Testis (tissue), 3 donors: ENCODE data around the gene HEATR5A. TPM values are rescaled to one million over a fixed set of nuclear protein-coding genes. Genes with fewer than 3 reads are reported as not detected.

Experiments
- DNase-seq: peaks from one replicate; pipeline ENCODE4 v3.0.0-alpha.2; 2019
- H3K27ac ChIP-seq, 2 donors: fragments of 200-600 bp; sonication (generic); one replicate each; pipeline ENCODE4 v1.5.1; 2019
- H3K27me3 ChIP-seq: fragments of 200-600 bp; sonication (generic); one replicate; pipeline ENCODE4 v1.5.1; 2019
- H3K36me3 ChIP-seq: fragments of 200-600 bp; sonication (generic); one replicate; pipeline ENCODE4 v1.5.1; 2017; ENCODE audit warnings: low read depth; ENCODE audit errors: missing control alignments
- H3K4me1 ChIP-seq: fragments of 200-600 bp; sonication (generic); one replicate; pipeline ENCODE4 v1.5.1; 2019
- H3K4me3 ChIP-seq, 2 donors: fragments of 200-600 bp; sonication (generic); one replicate each; pipeline ENCODE4 v1.5.1; 2017 to 2019
- H3K9me3 ChIP-seq: fragments of 200-600 bp; sonication (generic); one replicate; pipeline ENCODE4 v1.5.1; 2017
- POLR2A ChIP-seq: fragments of 450-650 bp; IDR thresholded peaks from one replicate; pipeline ENCODE4 v1.6.1; 2017; ENCODE audit warnings: antibody characterized with exemption, mild to moderate bottlenecking, moderate library complexity
- WGBS, 2 donors: methylation state at CpG; one replicate each; pipeline ENCODE4 v1.1.5; 2018; 5-methylcytosine and 5-hydroxymethylcytosine counted together
- intact Hi-C: fragments of 100-400 bp; cut with DNase I; formaldehyde crosslinking; loops from one replicate; pipeline ENCODE4 v1.15.1; 2023; ENCODE audit warnings: low total_unique reads
- polyA plus RNA-seq: library from polyadenylated mRNA; stranded (reverse); fragments of 350-450 nt; fragmentation: Illumina TruSeq; extraction: RNeasy Lipid Tissue Mini Kit (QIAGEN cat#74804); gene quantifications from one replicate; pipeline ENCODE4 v1.2.3, GENCODE V29; 2014; ENCODE audit warnings: low read depth, low replicate concordance; ENCODE audit not compliant: insufficient read depth
- total RNA-seq, 2 donors: library from RNA; depleted of rRNA; stranded (reverse); fragments of >200 nt; gene quantifications; one replicate each; pipeline ENCODE4 v1.2.3, GENCODE V29; 2016
- TF ChIP-seq, protein P1 (sequence below), 3 experiments: fragments of 450-650 bp in 2 of 3; fragments of 200-600 bp in 1 of 3; sonication (generic) in 1 of 3; IDR thresholded peaks; one replicate each; pipeline ENCODE4 v1.5.1; 2016 to 2019; ENCODE audit warnings: antibody characterized with exemption in 3 of 3, mild to moderate bottlenecking in 2 of 3, moderate library complexity in 1 of 3

HEATR5A gene
- total and polyA plus RNA-seq, 3 donors from 2014 or later = 19.6 to 39.8 (median 33.0) TPM

GRCh38 chr14:31426663-31427062 lies 6.3 kb upstream of the HEATR5A start:
- intact Hi-C loops = no loop called here
- 71% methylated on average over 2 of the region's 2 CpGs for WGBS, 2 donors
- TF ChIP-seq, protein P1, sequence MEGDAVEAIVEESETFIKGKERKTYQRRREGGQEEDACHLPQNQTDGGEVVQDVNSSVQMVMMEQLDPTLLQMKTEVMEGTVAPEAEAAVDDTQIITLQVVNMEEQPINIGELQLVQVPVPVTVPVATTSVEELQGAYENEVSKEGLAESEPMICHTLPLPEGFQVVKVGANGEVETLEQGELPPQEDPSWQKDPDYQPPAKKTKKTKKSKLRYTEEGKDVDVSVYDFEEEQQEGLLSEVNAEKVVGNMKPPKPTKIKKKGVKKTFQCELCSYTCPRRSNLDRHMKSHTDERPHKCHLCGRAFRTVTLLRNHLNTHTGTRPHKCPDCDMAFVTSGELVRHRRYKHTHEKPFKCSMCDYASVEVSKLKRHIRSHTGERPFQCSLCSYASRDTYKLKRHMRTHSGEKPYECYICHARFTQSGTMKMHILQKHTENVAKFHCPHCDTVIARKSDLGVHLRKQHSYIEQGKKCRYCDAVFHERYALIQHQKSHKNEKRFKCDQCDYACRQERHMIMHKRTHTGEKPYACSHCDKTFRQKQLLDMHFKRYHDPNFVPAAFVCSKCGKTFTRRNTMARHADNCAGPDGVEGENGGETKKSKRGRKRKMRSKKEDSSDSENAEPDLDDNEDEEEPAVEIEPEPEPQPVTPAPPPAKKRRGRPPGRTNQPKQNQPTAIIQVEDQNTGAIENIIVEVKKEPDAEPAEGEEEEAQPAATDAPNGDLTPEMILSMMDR (IDR thresholded peaks at IDR 0.05) = no peak
- no peak for TF ChIP-seq POLR2A
- no peaks in the 10 kb centered on the region for H3K9me3 ChIP-seq
- H3K27ac ChIP-seq = no peak overlapping the region
- H3K4me3 ChIP-seq = no peak overlapping the region
- no peaks in the 10 kb centered on the region for H3K36me3 ChIP-seq
- no peaks in the 10 kb centered on the region for H3K4me1 ChIP-seq
- no peaks in the 10 kb centered on the region for H3K27me3 ChIP-seq
- DNase-seq = no peak

DNA sequence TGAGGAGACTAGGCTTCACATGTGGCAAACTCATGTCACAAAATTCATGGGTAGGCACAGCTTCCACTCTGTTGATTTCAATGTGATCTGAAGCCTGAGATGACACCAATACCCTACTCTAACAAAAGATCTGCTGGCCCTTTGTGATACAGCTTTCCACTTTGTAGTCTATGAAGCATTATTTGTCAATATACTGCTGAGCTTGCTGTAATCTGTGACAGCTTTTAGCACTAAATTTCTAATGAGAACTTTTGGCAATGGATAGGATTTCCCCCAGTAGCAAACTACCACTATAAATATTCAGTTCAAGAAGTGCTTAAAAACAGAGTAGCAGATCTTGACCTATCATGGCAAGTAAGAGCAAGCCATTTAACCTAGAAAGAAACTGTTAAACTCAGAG lies 5.6 kb upstream of the HEATR5A start:
- no peaks in the 10 kb centered on the region for H3K36me3 ChIP-seq
- H3K27ac ChIP-seq = no peak overlapping the region
- TF ChIP-seq POLR2A = no peak
- TF ChIP-seq, protein P1 (IDR thresholded peaks at IDR 0.05) = no peak
- H3K9me3 ChIP-seq = no peaks in the 10 kb centered on the region
- H3K4me3 ChIP-seq = no peak overlapping the region
- no peaks in the 10 kb centered on the region for H3K27me3 ChIP-seq
- no peak for DNase-seq
- no peaks in the 10 kb centered on the region for H3K4me1 ChIP-seq
- intact Hi-C loops = no loop called here

- Histone ChIP-seq H3K27ac (peak overlapping the region in 1 of 2 donors; percentile 82), H3K9me3 (no peaks in the 10 kb centered on the region), H3K4me1 (peaks cover 6% of the 10 kb centered on the region), H3K27me3 (no peaks in the 10 kb centered on the region), H3K36me3 (no peaks in the 10 kb centered on the region), H3K4me3 (peak overlapping the region; percentile 90 to 94)
- 61 to 67% methylated on average over 5 of the region's 5 CpGs for WGBS, 2 donors
- no peak for DNase-seq
- TF ChIP-seq, protein P1 (IDR thresholded peaks at IDR 0.05) = no peak
- TF ChIP-seq POLR2A = no peak
- intact Hi-C loops = no loop called here
Measured at GRCh38 chr14:31421200-31421599, 850 bp upstream of the HEATR5A start.

GRCh38 chr14:31419967-31420318 lies 407 bp downstream of the HEATR5A start:
- intact Hi-C loops = no loop called here
- TF ChIP-seq POLR2A = no peak
- TF ChIP-seq, protein P1 (IDR thresholded peaks at IDR 0.05) = no peak
- Histone ChIP-seq H3K27me3 (no peaks in the 10 kb centered on the region), H3K27ac (peak overlapping the region; percentile 70 to 91), H3K4me1 (peaks cover 6% of the 10 kb centered on the region), H3K36me3 (no peaks in the 10 kb centered on the region), H3K4me3 (peak overlapping the region; percentile 90 to 94), H3K9me3 (no peaks in the 10 kb centered on the region)
- 0 to 1% methylated on average over 7 to 33 of the region's 33 CpGs for WGBS, 2 donors
- peak; percentile 63 for DNase-seq

DNA sequence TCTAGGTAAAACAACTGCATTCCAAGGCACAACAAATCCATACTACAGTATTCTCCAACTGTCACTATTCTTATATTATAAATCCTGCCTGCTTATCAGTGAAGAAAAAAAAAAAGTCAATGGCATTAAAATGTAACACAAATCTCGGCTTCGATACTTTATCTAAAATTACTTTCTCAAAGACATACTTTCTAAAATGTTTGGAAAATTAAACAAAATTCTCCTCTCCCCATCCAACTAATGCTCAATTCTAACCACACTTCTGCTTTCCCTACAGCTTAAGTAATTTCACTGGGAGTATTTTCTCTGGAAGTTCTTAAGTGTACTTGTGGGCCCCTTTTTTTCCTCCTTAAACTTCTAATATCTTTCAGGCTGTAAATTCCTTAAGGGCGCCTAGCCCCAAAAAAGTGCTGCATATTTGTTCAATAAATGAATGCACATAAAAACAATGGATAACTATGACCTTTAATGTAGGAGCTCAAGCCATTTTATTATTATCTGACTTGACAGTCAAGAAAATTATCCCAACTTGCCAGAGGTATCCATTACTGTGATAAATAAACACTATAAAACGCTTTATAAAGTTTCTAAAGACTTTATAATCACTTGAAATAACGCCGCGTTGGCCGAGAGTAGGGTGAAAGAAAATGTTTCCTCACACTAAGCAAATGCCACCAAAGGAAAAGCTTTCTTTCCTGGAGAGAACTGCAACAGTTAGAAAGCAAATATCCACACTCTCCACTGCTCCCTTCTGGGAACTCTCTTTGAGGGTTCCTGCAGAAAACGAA lies 977 bp downstream of the HEATR5A start:
- no peak for TF ChIP-seq POLR2A
- TF ChIP-seq, protein P1 (IDR thresholded peaks at IDR 0.05) = no peak
- 2 to 3% methylated on average over 8 to 9 of the region's 9 CpGs for WGBS, 2 donors
- H3K4me1 ChIP-seq = peaks cover 6% of the 10 kb centered on the region

More for the DNA sequence above, 977 bp downstream of the HEATR5A start:
- no peaks in the 10 kb centered on the region for H3K27me3 ChIP-seq
- intact Hi-C loops = no loop called here
- H3K27ac ChIP-seq = peak overlapping the region; percentile 70 to 91
- H3K9me3 ChIP-seq = no peaks in the 10 kb centered on the region
- DNase-seq = no peak
- H3K4me3 ChIP-seq = peak overlapping the region; percentile 90 to 94
- no peaks in the 10 kb centered on the region for H3K36me3 ChIP-seq
